ENCODE data around the gene NUP188.
"Not testable (repeated sequence)": the region's sequence is repeated elsewhere in the genome, so short reads cannot be mapped to it uniquely, and the experiment has no call there.

Gene NUP188

GRCh38 chr9:128917151-128917849, 30.2 kb upstream of the NUP188 start:
- DNase-seq = no peak

- no peak for DNase-seq
Measured at GRCh38 chr9:128918921-128919320, 28.6 kb upstream of the NUP188 start.

- DNase-seq = no peak
Measured at GRCh38 chr9:128919402-128920089, 28.0 kb upstream of the NUP188 start.

GRCh38 chr9:128920381-128921058, 27.0 kb upstream of the NUP188 start, which contains the start of gene PHYHD1:
Gene PHYHD1, plus strand, starts transcription at chr9:128920982. Its CDS starts 1,342 bp downstream, at chr9:128922324.
- no peak for DNase-seq

DNA sequence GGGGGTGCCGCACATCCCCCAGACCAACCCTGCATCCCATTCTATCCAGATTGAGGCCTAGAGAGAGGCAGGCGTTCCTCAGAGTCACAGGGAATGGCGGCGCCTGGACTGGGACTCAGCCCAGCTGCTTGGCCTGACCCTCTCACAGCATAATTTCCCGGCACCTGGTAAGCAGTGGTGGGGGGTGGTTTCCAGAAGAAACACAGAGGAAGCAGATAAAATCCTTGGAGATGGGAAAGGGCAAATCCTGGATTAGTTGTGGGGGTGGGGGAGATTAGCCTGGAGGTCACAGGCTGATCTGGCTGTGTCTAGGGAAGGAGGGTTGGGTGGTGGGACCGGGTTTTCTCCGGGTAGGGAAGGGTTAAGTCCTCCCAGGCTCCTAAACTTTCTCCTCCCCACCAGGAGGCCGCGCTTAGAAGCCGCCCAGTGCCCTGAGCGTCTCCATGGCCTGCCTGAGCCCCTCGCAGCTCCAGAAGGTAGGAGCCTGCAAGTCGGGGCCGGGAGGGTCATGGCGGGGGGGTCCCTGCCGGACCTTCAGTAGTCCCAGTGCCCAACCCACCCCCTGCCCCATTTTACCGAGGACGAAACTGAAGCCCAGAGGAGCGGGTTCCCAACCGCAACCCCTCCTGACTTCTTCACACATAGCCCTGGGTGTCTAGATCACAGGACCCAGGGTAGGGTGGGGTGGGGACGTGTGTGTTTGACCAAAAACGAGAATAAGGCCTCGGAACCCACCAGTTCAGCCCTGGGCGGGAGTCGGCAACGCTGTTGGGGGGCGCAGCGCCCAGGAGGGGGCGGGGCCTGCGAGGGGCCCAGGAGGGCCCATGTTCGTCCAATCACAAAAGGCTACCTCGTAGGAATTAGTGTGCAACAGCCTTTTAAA, 25.4 kb upstream of the NUP188 start:
- no peak for DNase-seq

DNA sequence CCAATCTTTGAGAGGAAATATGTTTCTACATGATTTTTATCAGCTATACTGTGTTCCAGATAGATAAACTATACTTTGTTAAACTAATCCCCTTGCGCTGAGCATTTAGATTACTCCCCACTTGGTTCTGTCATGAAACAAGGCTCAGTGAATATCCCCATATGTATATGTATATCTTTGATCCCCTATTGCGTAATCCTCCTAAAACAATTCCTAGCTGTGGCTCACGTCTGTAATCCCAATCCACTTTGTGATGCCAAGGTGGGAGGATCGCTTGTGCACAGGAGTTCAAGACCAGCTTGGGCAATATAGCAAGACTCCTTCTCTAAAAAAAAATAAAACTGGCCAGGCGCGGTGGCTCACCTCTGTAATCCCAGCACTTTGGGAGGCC, 24.0 kb upstream of the NUP188 start:
- no peak for DNase-seq

- no peak for DNase-seq
Measured at GRCh38 chr9:128927731-128928411, 19.6 kb upstream of the NUP188 start.

- DNase-seq = no peak
Measured at GRCh38 chr9:128928624-128929023, 18.9 kb upstream of the NUP188 start.

GRCh38 chr9:128929560-128929959, 17.9 kb upstream of the NUP188 start:
- no peak for DNase-seq

- DNase-seq = no peak
Measured at GRCh38 chr9:128933731-128934130, 13.8 kb upstream of the NUP188 start.

DNA sequence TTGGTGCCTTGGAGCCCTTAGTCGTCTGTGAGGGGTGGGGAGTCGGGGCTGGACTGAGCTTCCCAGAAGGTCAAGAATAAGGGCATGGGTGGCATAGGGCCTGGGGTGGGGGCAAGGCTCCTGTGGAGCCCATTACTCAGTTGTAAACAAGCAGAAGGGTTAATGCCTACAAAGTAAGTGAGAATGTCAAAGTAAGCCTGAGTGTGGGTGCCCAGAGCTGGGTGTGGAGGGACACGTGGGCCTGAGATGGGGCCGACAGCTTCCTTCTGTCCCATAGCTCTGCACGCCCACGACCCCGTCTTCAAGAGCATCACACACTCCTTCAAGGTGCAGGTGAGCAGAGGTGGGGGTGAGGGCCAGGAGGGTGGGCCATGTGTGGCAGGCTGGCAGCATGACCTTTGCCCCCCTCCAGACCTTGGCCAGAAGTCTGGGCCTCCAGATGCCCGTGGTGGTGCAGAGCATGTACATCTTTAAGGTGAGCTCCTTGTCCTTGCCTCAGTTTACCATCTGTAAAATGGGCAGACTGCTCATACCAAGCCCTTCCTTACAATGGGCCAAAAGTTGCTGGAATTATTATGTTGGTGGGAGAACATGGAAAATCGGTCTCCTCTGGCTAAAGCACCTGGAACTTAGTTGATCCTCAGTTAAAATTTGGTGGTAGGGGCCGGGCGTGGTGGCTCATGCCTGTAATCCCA, 11.2 kb upstream of the NUP188 start:
- no peak for DNase-seq

GRCh38 chr9:128937310-128938165, 10.0 kb upstream of the NUP188 start:
- DNase-seq = no peak

- DNase-seq = no peak
Measured at GRCh38 chr9:128940271-128940921, 7.1 kb upstream of the NUP188 start.

DNA sequence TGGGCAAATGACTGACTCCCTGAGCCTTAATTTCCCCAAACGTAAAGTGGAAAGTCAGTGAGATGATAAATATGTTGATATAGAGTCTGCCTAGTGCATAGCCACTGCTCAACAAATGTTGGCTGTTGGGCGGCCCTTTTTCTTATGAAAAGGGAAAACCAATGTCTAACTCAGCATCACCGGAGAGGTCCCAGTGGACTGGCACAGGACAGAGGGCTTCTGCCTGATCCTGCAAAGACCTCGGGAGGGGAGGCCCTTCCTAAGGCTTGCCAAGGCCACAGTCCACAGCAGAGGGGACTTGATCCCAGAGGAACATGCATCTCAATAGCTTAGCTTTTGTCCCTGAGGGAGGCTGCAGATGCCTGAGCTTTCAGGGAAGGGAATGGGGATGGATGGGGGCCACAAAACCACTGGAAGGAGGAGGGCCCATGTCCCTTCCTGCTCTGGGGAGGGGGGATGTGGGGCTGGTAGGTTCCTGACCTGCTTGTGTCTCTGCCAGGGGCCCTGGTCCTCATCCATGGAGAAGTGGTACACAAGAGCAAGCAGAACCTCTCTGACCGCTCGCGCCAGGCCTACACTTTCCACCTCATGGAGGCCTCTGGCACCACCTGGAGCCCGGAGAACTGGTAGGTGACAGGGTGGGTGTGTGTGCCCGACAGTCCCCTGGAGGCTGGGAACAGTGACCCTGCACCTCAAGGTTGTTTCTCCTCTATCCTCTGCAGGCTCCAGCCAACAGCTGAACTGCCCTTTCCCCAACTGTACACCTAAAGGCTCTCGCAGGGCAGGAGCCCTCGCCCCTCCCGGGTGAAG, 6.3 kb upstream of the NUP188 start:
- DNase-seq = no peak

DNA sequence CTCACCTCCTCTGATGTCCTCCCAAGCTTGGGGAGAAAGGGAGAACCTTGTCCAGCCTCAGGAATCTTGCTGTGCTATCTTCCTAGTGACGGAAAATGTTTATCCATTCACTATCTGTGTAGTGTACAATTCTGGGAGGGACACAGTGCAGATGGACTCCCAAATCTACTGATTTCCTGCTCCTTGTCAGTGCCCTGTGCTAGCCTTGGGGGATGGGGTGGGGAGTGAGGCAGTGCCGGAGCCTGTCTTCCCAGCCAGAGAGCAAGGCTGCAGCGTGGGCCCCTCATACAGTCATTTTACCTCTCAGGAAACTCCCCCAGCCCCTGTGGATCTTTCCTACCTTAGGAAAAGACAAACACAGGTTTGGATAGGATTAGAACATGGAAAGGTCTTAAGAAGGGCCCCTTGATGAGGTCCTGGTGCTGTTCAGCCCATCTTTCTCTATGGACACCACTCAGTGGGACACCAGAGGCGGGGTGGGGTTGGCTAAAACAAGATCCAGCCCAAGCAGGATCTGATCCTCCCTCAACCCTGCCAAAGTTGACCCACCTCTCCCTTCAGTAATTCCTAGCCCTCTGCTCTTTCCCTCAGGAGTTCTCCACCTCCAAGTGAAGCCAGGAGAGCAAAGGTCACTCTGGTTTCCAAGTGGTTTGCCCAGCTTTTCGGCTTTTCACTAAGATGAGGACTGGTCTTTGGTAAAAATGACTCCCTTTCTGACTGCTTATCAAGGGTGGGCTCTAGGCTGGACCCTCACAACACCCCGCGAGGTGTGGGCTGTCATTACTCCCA, 3.5 kb upstream of the NUP188 start:
- DNase-seq = no peak

DNA sequence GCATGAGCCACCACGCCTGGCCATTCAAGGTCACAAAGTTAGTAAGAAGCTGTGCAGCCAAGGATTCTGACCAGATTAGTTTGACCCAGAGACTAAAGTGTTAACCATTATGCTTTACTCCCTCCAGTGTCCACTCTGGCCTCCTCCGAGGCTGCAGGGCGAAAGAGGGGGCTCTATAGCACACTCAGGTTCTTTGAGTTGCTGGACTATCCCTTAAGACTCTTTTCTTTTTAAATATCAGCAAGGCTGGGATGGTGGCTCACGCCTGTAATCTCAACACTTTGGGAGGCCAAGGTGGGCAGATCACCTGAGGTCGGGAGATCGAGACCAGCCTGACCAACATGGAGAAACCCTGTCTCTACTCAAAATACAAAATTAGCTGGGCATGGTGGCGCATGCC, 2.5 kb upstream of the NUP188 start:
- not testable (repeated sequence) for DNase-seq

DNA sequence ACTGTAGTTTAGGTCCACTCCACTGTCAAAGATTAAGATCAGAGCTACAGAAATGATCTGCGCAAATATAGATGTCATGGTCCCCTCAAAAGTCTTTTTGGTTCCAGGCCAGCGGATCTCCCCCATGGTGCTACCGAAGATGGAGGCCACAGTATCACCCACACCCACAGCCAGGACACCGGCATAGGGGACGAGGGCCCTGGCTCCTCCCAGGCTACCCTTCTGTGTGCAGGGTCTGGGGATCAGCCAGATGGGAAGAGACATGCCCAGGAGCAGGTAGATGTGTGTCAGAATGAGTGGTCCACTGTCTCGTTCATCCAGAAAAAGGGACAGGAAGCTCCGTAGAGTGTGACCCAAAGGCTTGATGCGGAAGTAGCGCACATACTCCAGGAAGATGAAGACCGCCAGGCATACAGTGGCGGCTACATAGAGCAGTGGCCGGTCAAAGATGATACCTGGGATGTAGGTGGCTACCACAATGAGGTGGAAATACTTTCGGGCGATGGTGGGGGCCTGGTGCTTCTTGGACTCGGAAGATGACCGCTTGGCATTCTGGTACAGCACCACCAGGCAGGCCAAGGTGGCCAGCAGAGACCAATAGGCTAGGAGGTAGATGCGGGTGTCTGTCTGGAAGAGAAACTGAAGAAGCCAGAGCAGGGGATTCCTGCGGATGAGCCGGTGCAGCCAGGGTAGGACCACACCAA, 1.5 kb upstream of the NUP188 start:
- DNase-seq = no peak

Data from amniotic stem cell (primary cell).